K562 (cell line): Measurements from ENCODE around the gene ETS2. TPM values are rescaled to one million over a fixed set of nuclear protein-coding genes. Genes with fewer than 3 reads are reported as not detected.

Experiments used
- ARID1B ChIP-seq: fragments of 450-650 bp; IDR thresholded peaks from 2 replicates; pipeline ENCODE4 v1.6.1; 2016; ENCODE audit warnings: antibody characterized with exemption, mild to moderate bottlenecking, inconsistent platforms
- BHLHE40 ChIP-seq: IDR thresholded peaks from 2 replicates; pipeline ENCODE4 v1.6.1; 2011; ENCODE audit warnings: low read length, improper control_type of control experiment
- CEBPG ChIP-seq, 3 experiments: fragments of 200-800 bp in 1 of 3; sonication (Bioruptor generic) in 1 of 3; sonication (generic) in 1 of 3; formaldehyde crosslinking in 1 of 3; IDR thresholded peaks in 2 of 3; conservative IDR thresholded peaks in 1 of 3; 2 replicates each; pipeline versions ENCODE4 v1.6.1 to v1.8.0; 2016 to 2022; ENCODE audit warnings: missing compliant biosample characterization in 2 of 3, missing genetic modification characterization in 2 of 3, mild to moderate bottlenecking in 1 of 3, missing genetic modification reagents in 1 of 3
- CSDE1 ChIP-seq, 2 experiments: fragments of 450-650 bp; IDR thresholded peaks; 2 replicates each; pipeline ENCODE4 v1.6.1; 2016; ENCODE audit warnings: mild to moderate bottlenecking in 1 of 2
- DMBX1 ChIP-seq: fragments of 250-450 bp; sonication (Bioruptor Pico); IDR thresholded peaks from 2 replicates; pipeline ENCODE4 v1.8.0; 2022; ENCODE audit warnings: inconsistent platforms, mild to moderate bottlenecking, moderate library complexity, borderline replicate concordance
- DPF2 ChIP-seq: fragments of 450-650 bp; IDR thresholded peaks from 2 replicates; pipeline ENCODE4 v1.6.1; 2016
- FOXJ2 ChIP-seq: fragments of 200-800 bp; sonication (Bioruptor generic); IDR thresholded peaks from 2 replicates; pipeline ENCODE4 v1.6.1; 2016; ENCODE audit warnings: missing genetic modification characterization, missing compliant biosample characterization
- HDAC3 ChIP-seq: fragments of 450-650 bp; IDR thresholded peaks from 2 replicates; pipeline ENCODE4 v1.6.1; 2018; ENCODE audit warnings: borderline replicate concordance, mild to moderate bottlenecking, moderate library complexity; ENCODE audit not compliant: partially characterized antibody
- ILF3 ChIP-seq: fragments of 450-650 bp; IDR thresholded peaks from 2 replicates; pipeline ENCODE4 v1.6.1; 2018; ENCODE audit warnings: antibody characterized with exemption, mild to moderate bottlenecking, moderate library complexity, borderline replicate concordance
- MITF ChIP-seq: IDR thresholded peaks from 2 replicates; pipeline ENCODE4 v1.6.1; 2014; ENCODE audit warnings: antibody characterized with exemption
- MXD1 ChIP-seq: fragments of 250-450 bp; sonication (Bioruptor Pico); IDR thresholded peaks from 2 replicates; pipeline ENCODE4 v1.8.0; 2021; ENCODE audit warnings: borderline replicate concordance, mild to moderate bottlenecking, moderate library complexity; ENCODE audit not compliant: poor library complexity, severe bottlenecking
- NCOA1 ChIP-seq: fragments of 450-650 bp; IDR thresholded peaks from 2 replicates; pipeline ENCODE4 v1.6.1; 2016; ENCODE audit warnings: low read depth
- PKNOX1 ChIP-seq: fragments of 450-650 bp; IDR thresholded peaks from 2 replicates; pipeline ENCODE4 v1.6.1; 2016
- PML ChIP-seq: IDR thresholded peaks from 2 replicates; pipeline ENCODE4 v1.6.1; 2012; ENCODE audit warnings: low read length, inconsistent platforms
- TFAM ChIP-seq: fragments of 250-450 bp; sonication (Bioruptor Pico); conservative IDR thresholded peaks from 2 replicates; pipeline ENCODE4 v1.5.0; 2021; ENCODE audit warnings: mild to moderate bottlenecking, moderate library complexity
- TFAP4 ChIP-seq: sonication (generic); formaldehyde crosslinking; IDR thresholded peaks from 2 replicates; pipeline ENCODE4 v1.8.0; 2022; ENCODE audit warnings: missing genetic modification reagents, mild to moderate bottlenecking, moderate library complexity, borderline replicate concordance
- ZBTB9 ChIP-seq: fragments of 450-650 bp; formaldehyde crosslinking; IDR thresholded peaks from 2 replicates; pipeline ENCODE4 v1.4.0; 2020; ENCODE audit warnings: mild to moderate bottlenecking, moderate library complexity
- ZFP1 ChIP-seq: fragments of 450-650 bp; formaldehyde crosslinking; IDR thresholded peaks from 2 replicates; pipeline ENCODE4 v1.4.0; 2020; ENCODE audit warnings: mild to moderate bottlenecking, mixed read lengths
- ZNF133 ChIP-seq: fragments of 250-450 bp; sonication (Bioruptor Pico); IDR thresholded peaks from 2 replicates; pipeline ENCODE4 v1.4.0; 2020; ENCODE audit warnings: mild to moderate bottlenecking
- ZNF174 ChIP-seq: fragments of 250-450 bp; sonication (Bioruptor Pico); IDR thresholded peaks from 2 replicates; pipeline ENCODE4 v1.4.0; 2020; ENCODE audit warnings: mild to moderate bottlenecking
- ZNF551 ChIP-seq: fragments of 250-450 bp; sonication (Bioruptor Pico); IDR thresholded peaks from 2 replicates; pipeline ENCODE4 v1.5.0; 2021; ENCODE audit warnings: mild to moderate bottlenecking, moderate library complexity
- ZNF695 ChIP-seq: fragments of 450-650 bp; formaldehyde crosslinking; IDR thresholded peaks from 2 replicates; pipeline ENCODE4 v1.4.0; 2020; ENCODE audit warnings: mild to moderate bottlenecking, moderate library complexity
- polyA plus RNA-seq, 8 experiments: library from polyadenylated mRNA; depleted of rRNA in 4 of 8; stranded (reverse) in 5 of 8; unstranded in 3 of 8; fragments of >200 nt; fragmentation: Nextera tagmentation in 2 of 8; fragmentation: Illumina TruSeq in 1 of 8; extraction: Ambion mirVana in 2 of 8; extraction: Trizol in 1 of 8; gene quantifications; 2 replicates each; pipeline versions ENCODE4 v1.2.1 to v1.2.3, GENCODE V29; 2011 to 2014; ENCODE audit warnings: inconsistent platforms in 1 of 8, missing spikeins in 1 of 8
- total RNA-seq, 7 experiments: library from RNA; depleted of rRNA in 6 of 7; stranded (reverse); fragments of >200 nt in 6 of 7; fragmentation: Illumina TruSeq in 2 of 7; extraction: Trizol in 2 of 7; gene quantifications; 2 replicates each; pipeline versions ENCODE4 v1.2.1 to v1.2.3, GENCODE V29; 2011 to 2021; ENCODE audit warnings: low replicate concordance in 1 of 7

ETS2 gene
- total and polyA plus RNA-seq, 9 of the 15 experiments (the other 6 are each of a cell fraction or from before 2014, with no cell fraction given) = 1.7 to 24.4 (median 12.2) TPM

GRCh38 chr21:38857152-38857825 lies 51.6 kb downstream of the ETS2 start (continued):
- no peak for TF ChIP-seq NCOA1
- TF ChIP-seq ARID1B = peak; percentile 58
- peak; percentile 39; the same call in 1 of the 2 replicates for TF ChIP-seq PKNOX1
- TF ChIP-seq HDAC3 = no peak
- TF ChIP-seq ZNF695 (CRISPR knock-in tag) = no peak
- TF ChIP-seq FOXJ2 = 0 out of 2 replicates have a peak, but pooled peaks have one; percentile 35
- no peak for TF ChIP-seq MITF
- peak; percentile 27; the same call in 1 of the 2 replicates for TF ChIP-seq DMBX1
- TF ChIP-seq BHLHE40 = no peak
- TF ChIP-seq TFAM (CRISPR knock-in tag) = no peak
- no peak for TF ChIP-seq ZNF551 (CRISPR knock-in tag)
- TF ChIP-seq ILF3 = no peak
- TF ChIP-seq DPF2 = peak; percentile 16; the same call in 1 of the 2 replicates
- TF ChIP-seq CEBPG (CRISPR knock-in tag; IDR thresholded peaks at IDR 0.05) = no peak
- no peak for TF ChIP-seq CEBPG (tag; conservative IDR thresholded peaks at IDR 0.05 in 1 of 2, IDR thresholded peaks at IDR 0.05 in 1 of 2)
- TF ChIP-seq CSDE1 (IDR thresholded peaks at IDR 0.05) = no peak
- TF ChIP-seq ZBTB9 (CRISPR knock-in tag) = no peak
- no peak for TF ChIP-seq ZNF133 (CRISPR knock-in tag)
- TF ChIP-seq ZFP1 (CRISPR knock-in tag) = no peak
- TF ChIP-seq PML = no peak
- TF ChIP-seq MXD1 (CRISPR knock-in tag) = no peak
- TF ChIP-seq TFAP4 (CRISPR knock-in tag) = peak; percentile 58; the same call in 1 of the 2 replicates
- no peak for TF ChIP-seq ZNF174 (CRISPR knock-in tag)
